Ectodermal cell (in vitro differentiated cells): Measurements from ENCODE around the gene MEOX2.

ENCODE experiments used
- H3K27ac ChIP-seq: 2 replicates; pipeline ENCODE4 v1.7.0; 2013; ENCODE audit warnings: mild to moderate bottlenecking, low read depth, low read length; ENCODE audit not compliant: insufficient read depth, poor library complexity, severe bottlenecking
- H3K27me3 ChIP-seq: 2 replicates; pipeline ENCODE4 v1.7.0; 2013; ENCODE audit warnings: mild to moderate bottlenecking, low read length; ENCODE audit not compliant: insufficient read depth, control insufficient read depth, poor library complexity, severe bottlenecking
- H3K36me3 ChIP-seq: one replicate; pipeline ENCODE4 v1.7.0; 2013; ENCODE audit warnings: low read length; ENCODE audit not compliant: control insufficient read depth, insufficient read depth
- H3K4me1 ChIP-seq: one replicate; pipeline ENCODE4 v1.7.0; 2013; ENCODE audit warnings: low read length; ENCODE audit not compliant: control insufficient read depth, insufficient read depth
- H3K4me3 ChIP-seq: 2 replicates; pipeline ENCODE4 v1.7.0; 2013; ENCODE audit warnings: low read depth, low read length, control low read depth; ENCODE audit not compliant: insufficient read depth
- H3K9me3 ChIP-seq: 2 replicates; pipeline ENCODE4 v1.7.0; 2013; ENCODE audit warnings: mild to moderate bottlenecking, low read length, moderate library complexity; ENCODE audit not compliant: control insufficient read depth
- WGBS, 2 experiments: methylation state at CpG; one replicate each; pipeline ENCODE4 v1.1.7; 2013; ENCODE audit warnings: missing lambda C conversion rate in 2 of 2; 5-methylcytosine and 5-hydroxymethylcytosine counted together

The MEOX2 gene

DNA sequence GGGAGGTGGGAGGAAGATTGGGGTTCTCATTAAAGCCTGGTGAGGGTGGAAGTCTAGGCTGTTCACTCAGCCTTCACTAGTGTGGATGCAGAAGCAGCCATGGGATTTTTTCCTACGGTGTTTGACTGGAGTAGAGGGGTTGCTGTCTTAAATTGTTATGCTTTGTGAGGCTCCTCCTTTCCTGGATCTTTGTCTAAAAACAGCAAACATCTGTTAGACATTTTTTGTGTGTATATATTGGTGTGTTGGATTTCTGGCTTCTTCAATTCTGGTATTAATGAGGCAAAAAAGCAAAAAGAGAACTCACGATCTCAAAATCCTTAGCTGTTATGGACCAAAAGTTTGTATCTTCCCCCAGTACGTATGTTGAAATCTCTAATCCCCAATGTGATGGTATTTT lies 28.2 kb downstream of the MEOX2 start:
- Histone ChIP-seq H3K4me1 (no peaks in the 10 kb centered on the region), H3K9me3 (no peaks in the 10 kb centered on the region), H3K4me3 (no peak overlapping the region), H3K27ac (no peak overlapping the region), H3K36me3 (no peaks in the 10 kb centered on the region), H3K27me3 (no peaks in the 10 kb centered on the region)
- 82 to 94% methylated on average over 1 to 3 of the region's 3 CpGs for WGBS, 2 experiments

DNA sequence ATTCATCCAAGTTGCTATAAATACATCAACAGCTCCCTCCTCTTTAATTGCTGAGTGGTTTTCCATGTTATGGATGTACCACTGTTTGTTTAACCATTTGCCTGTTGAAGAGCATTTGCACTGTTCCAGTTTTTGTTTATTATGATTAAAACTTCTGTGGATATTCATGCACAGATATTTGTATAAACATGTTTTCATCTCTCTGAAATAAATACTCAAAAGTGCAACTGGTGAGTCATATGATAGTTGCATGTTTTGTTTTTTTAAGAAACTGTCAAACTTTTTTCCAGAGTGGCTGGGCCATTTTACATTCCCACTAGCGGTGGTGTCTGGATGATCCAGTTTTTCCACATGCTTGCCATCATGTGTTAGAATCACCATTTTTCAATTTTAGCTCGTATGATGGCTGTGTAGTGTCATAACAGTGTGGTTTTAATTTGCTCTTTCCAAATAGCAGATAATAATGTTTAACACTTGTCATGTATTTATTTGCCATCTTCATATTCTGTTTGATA lies 33.6 kb downstream of the MEOX2 start:
- no peak overlapping the region for H3K4me3 ChIP-seq
- H3K27me3 ChIP-seq: no peaks in the 10 kb centered on the region
- H3K9me3 ChIP-seq: no peaks in the 10 kb centered on the region
- H3K4me1 ChIP-seq: no peaks in the 10 kb centered on the region
- H3K27ac ChIP-seq: no peak overlapping the region
- 96 to 100% methylated on average over 1 to 2 of the region's 2 CpGs for WGBS, 2 experiments
- H3K36me3 ChIP-seq: no peaks in the 10 kb centered on the region

DNA sequence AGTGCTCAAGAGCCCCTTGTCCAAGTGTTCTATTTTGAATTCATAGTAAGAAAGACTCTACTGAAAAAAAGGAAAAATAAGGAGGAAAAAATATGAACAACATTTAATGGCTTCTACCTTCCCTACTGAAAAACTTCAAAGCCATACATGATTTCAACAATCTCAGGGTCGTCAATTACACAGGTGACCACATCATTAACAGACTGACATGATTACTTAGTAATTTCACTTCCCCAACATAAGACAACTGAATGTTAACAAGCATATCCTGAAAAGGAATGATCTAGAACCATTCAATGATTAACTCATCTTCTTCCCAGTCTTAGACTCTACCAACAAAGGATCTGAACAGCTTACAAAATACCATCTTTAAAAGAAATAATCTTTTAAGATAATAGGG lies 34.8 kb downstream of the MEOX2 start:
- Histone ChIP-seq H3K9me3 (no peaks in the 10 kb centered on the region), H3K4me3 (no peak overlapping the region), H3K36me3 (no peaks in the 10 kb centered on the region), H3K4me1 (no peaks in the 10 kb centered on the region), H3K27ac (no peak overlapping the region), H3K27me3 (no peaks in the 10 kb centered on the region)
- WGBS, 2 experiments: 88 to 90% methylated on average over 1 of the region's 1 CpG

DNA sequence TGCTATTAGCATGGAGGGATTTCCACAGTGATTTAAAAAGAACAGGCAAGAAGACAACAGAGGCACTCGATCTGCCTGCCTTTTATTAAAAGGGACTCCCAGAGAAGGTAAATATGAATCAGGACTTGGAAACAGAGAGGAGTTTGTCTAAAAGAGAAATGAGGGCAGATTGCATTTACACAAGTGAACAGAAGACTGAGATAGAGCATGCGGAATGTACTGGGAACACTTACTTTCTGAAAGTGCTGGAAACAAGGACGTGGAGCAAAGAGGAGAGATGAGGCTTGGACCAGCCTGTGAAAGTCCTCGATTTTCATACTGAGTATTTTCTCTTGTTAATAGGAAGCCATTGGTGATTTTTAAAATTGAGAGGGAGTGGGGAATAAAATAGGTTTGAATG lies 35.7 kb downstream of the MEOX2 start:
- 90 to 94% methylated on average over 4 of the region's 4 CpGs for WGBS, 2 experiments
- Histone ChIP-seq H3K9me3 (no peaks in the 10 kb centered on the region), H3K27ac (no peak overlapping the region), H3K36me3 (no peaks in the 10 kb centered on the region), H3K27me3 (no peaks in the 10 kb centered on the region), H3K4me1 (no peaks in the 10 kb centered on the region), H3K4me3 (no peak overlapping the region)

DNA sequence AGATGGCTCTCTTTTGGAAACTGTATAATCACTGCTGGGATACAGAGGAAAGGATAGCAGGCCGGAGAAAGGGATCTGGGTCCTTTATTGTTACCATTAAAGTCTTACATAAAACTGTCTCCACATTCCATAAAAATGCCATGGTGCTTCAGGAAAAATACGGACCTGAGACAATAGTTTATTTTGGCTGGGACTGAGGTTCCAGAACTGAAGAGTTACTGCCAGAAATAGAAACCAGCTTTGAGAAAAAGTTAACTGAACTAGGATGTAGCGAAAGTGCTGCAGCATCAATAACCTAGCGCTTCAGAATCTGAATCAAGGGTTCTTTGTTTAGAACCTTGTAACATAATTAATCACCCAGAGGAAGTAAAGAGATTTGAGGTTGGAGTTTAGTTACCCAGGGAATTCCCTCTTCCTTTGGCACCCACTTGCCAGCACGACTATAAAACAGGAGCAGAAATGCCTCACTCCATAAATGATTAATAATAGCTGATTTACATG lies 38.0 kb downstream of the MEOX2 start:
- no peak overlapping the region for H3K4me3 ChIP-seq
- H3K27me3 ChIP-seq: no peaks in the 10 kb centered on the region
- no peaks in the 10 kb centered on the region for H3K4me1 ChIP-seq
- no peaks in the 10 kb centered on the region for H3K36me3 ChIP-seq
- 90 to 99% methylated on average over 3 to 5 of the region's 5 CpGs for WGBS, 2 experiments
- H3K9me3 ChIP-seq: no peaks in the 10 kb centered on the region
- H3K27ac ChIP-seq: no peak overlapping the region

DNA sequence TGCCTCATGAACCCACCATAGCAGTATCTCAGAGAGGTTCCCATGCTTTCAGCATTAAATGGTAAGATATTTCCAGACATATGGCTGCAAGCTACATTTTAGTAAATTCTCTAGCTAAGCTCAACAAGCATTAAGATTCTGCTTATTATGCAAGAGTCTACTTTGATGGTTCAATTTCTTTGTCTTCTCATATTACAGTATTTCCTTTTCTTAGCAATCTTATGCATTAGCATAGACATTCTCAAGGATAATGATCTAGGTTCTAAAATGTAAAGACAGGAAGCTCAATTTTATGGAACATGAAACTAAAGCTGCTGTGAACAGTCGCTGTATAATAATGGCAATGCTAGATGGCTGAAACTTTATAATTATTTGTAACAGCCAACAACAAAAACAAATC lies 39.2 kb downstream of the MEOX2 start:
- Histone ChIP-seq H3K4me3 (no peak overlapping the region), H3K27me3 (no peaks in the 10 kb centered on the region), H3K4me1 (no peaks in the 10 kb centered on the region), H3K9me3 (no peaks in the 10 kb centered on the region), H3K36me3 (no peaks in the 10 kb centered on the region), H3K27ac (no peak overlapping the region)
- 100% methylated on average over 1 of the region's 1 CpG; no CpG with 5 or more reads in 1 of the 2 experiments for WGBS, 2 experiments

DNA sequence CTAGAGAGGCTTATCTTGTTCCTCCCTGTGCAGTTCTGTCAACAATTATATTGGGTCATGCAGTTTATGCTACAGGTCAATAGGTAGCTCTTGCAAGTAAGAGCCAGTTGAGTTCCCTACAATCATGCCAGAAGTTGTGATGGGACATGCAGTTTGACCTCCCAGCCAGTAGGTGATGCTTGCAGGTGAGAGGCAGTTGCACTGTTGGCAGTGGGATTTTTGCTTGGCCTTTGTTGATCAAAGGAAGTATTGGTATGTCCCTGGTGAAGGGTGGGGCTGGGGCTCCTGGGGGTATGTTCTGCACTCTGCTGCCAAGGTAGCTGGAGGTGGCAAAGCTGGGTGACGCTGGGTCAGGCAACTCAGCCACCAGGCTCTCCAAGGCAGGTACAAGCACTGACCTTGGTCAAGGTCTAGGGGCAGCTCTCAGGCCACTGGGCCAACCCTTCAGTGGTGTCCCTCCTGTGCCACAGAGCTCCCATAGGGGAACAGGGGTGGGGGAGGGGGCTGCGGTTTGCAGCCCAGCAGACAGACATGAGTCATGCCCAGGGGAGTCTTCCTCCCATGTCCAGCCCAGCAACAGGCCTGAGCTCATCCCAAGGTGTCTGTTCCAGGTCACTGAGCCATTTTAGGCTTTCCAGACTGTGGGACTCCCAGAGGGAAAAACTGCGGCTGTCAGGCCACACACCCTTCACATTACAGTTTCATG lies 43.3 kb downstream of the MEOX2 start:
- WGBS, 2 experiments: 93 to 95% methylated on average over 3 of the region's 3 CpGs

DNA sequence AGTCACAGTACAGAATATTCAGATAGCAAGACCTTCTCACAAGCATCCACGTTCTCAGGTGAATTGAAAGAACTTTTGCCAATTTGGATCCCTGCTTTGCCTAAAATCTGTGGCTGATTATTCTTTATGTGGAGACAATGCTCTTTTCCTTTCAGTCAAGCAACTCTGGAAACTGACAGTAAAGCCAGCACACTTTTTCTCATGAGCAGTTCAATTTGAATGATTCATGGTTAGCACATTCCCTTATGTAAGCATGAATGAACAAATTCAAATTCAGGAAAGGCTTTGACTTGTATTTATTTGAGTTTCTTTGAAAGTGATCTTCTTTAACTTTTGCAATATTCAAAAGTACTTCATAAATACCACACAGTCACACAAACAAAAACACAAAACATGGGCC lies 57.6 kb downstream of the MEOX2 start:
- no peaks in the 10 kb centered on the region for H3K36me3 ChIP-seq
- no peaks in the 10 kb centered on the region for H3K27me3 ChIP-seq
- no peak overlapping the region for H3K27ac ChIP-seq
- no peaks in the 10 kb centered on the region for H3K4me1 ChIP-seq
- WGBS, 2 experiments: 83 to 100% methylated on average over 1 of the region's 1 CpG
- H3K4me3 ChIP-seq: no peak overlapping the region
- no peaks in the 10 kb centered on the region for H3K9me3 ChIP-seq

More for the DNA sequence above, 43.3 kb downstream of the MEOX2 start:
- no peak overlapping the region for H3K4me3 ChIP-seq
- H3K27ac ChIP-seq: no peak overlapping the region
- no peaks in the 10 kb centered on the region for H3K27me3 ChIP-seq
- H3K36me3 ChIP-seq: no peaks in the 10 kb centered on the region
- H3K9me3 ChIP-seq: no peaks in the 10 kb centered on the region
- no peaks in the 10 kb centered on the region for H3K4me1 ChIP-seq

DNA sequence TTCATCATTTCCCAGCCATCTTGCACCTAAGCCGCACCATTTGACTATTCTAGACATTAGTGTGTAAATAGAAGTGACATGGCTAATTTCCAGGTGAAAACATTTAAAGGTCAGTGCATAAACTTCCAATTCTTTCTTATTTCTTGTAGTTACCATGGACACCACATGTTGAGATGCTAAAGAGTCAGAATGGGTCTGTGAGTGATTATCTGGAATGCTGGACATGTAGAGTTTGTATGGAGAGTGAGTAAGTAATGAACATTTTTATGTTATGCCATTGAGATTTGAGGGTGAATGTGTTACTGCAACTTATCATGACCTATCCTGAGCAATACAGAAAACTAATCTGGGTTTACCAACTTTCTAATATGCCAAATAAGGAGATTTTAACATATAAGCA lies 60.4 kb downstream of the MEOX2 start:
- Histone ChIP-seq H3K36me3 (no peaks in the 10 kb centered on the region), H3K9me3 (no peaks in the 10 kb centered on the region), H3K27ac (no peak overlapping the region), H3K27me3 (no peaks in the 10 kb centered on the region), H3K4me1 (no peaks in the 10 kb centered on the region), H3K4me3 (no peak overlapping the region)
- 100% methylated on average over 1 of the region's 1 CpG; no CpG with 5 or more reads in 1 of the 2 experiments for WGBS, 2 experiments

DNA sequence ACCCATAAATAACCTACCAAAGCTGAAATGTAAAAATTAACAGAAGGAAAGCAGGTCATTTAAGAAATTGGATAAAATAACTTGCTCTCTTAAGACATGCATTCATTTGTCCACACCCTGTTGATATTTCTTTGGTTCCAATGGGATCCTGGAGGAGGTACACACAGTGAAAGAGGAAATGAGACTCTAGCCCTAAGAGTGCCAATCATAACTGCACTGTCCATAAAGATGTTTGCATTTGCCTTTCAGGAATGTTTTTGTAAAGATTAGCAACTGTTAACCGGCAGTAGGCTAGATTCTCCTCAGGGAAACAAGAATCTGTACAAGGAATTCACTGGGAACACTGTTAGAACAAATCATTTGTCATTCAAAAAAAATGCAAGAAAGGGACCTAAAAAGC lies 61.0 kb downstream of the MEOX2 start:
- Histone ChIP-seq H3K36me3 (no peaks in the 10 kb centered on the region), H3K4me1 (no peaks in the 10 kb centered on the region), H3K27me3 (no peaks in the 10 kb centered on the region), H3K27ac (no peak overlapping the region), H3K4me3 (no peak overlapping the region), H3K9me3 (no peaks in the 10 kb centered on the region)
- WGBS, 2 experiments: 82 to 96% methylated on average over 1 of the region's 1 CpG
